H1 (cell line): ENCODE data around the gene NTRK2. TPM values are rescaled to one million over a fixed set of nuclear protein-coding genes. Genes with fewer than 3 reads are reported as not detected.

ENCODE experiments used
- CTCF ChIA-PET: fragments of 300-600 bp; sonication (Branson Sonifier 250); formaldehyde crosslinking; loops from one replicate; lab custom pipeline; 2021; ENCODE audit not compliant: partially characterized antibody; lab: Charles Lee
- POLR2A ChIA-PET: fragments of 300-600 bp; sonication (Branson Sonifier 250); formaldehyde crosslinking; loops from one replicate; lab custom pipeline; 2021; ENCODE audit warnings: inconsistent platforms; ENCODE audit not compliant: partially characterized antibody; lab: Charles Lee
- DNase-seq, 2 experiments: peaks; one replicate each; pipeline versions ENCODE4 v3.0.0 to v3.0.0-alpha.2; 2010 to 2022; ENCODE audit warnings: low spot score in 2 of 2, low read depth in 1 of 2, mixed read lengths in 1 of 2
- FAIRE-seq: peaks from 2 replicates; lab custom pipeline; 2011; peaks lifted over from hg19 to GRCh38; lab: Jason Lieb, UNC
- H2AFZ ChIP-seq: 2 replicates; pipeline ENCODE4 v1.8.1; 2012; ENCODE audit warnings: low read length, inconsistent platforms
- H2AK5ac ChIP-seq: 2 replicates; pipeline ENCODE4 v1.6.1; 2013; ENCODE audit warnings: low read depth, low read length
- H2BK120ac ChIP-seq: replicated peaks from 2 replicates; pipeline ENCODE3; 2013; ENCODE audit warnings: low read depth, low read length, inconsistent platforms
- H2BK12ac ChIP-seq: 2 replicates; pipeline ENCODE4 v1.6.1; 2013; ENCODE audit warnings: low read depth, low read length
- H2BK15ac ChIP-seq: 2 replicates; pipeline ENCODE4 v1.6.1; 2013; ENCODE audit warnings: low read length
- H2BK20ac ChIP-seq: 2 replicates; pipeline ENCODE4 v1.6.1; 2013; ENCODE audit warnings: low read length
- H2BK5ac ChIP-seq: 2 replicates; pipeline ENCODE4 v1.6.1; 2013; ENCODE audit warnings: low read depth, low read length
- H3K14ac ChIP-seq: 2 replicates; pipeline ENCODE4 v1.6.1; 2013; ENCODE audit warnings: inconsistent platforms; ENCODE audit not compliant: insufficient read length
- H3K18ac ChIP-seq: 2 replicates; pipeline ENCODE4 v1.6.1; 2013; ENCODE audit warnings: low read length; ENCODE audit errors: extremely low read depth
- H3K23ac ChIP-seq: 2 replicates; pipeline ENCODE4 v1.6.1; 2013; ENCODE audit warnings: inconsistent platforms; ENCODE audit not compliant: insufficient read length
- H3K23me2 ChIP-seq: 2 replicates; pipeline ENCODE4 v1.6.1; 2013; ENCODE audit warnings: low read depth, low read length
- H3K27ac ChIP-seq: 2 replicates; pipeline ENCODE4 v1.6.1; 2011; ENCODE audit warnings: low read depth, low read length, inconsistent platforms
- H3K27me3 ChIP-seq, 4 experiments: replicated peaks in 1 of 4; 1 replicate in 1 of 4; 2 replicates in 3 of 4; pipeline versions ENCODE4 v1.6.1 to v1.8.1; 2011 to 2013; ENCODE audit warnings: low read length in 3 of 4, mild to moderate bottlenecking in 3 of 4, inconsistent platforms in 2 of 4, mixed read lengths in 2 of 4, moderate library complexity in 1 of 4; ENCODE audit not compliant: control insufficient read depth in 3 of 4, insufficient read depth in 3 of 4; ENCODE audit errors: extremely low read depth in 1 of 4
- H3K36me3 ChIP-seq, 4 experiments: 2 replicates each; pipeline versions ENCODE4 v1.6.1 to v1.8.1; 2011 to 2013; ENCODE audit warnings: mild to moderate bottlenecking in 4 of 4, low read length in 3 of 4, moderate library complexity in 2 of 4, control low read depth in 1 of 4, inconsistent platforms in 1 of 4; ENCODE audit not compliant: insufficient read depth in 4 of 4, control insufficient read depth in 2 of 4
- H3K4ac ChIP-seq: replicated peaks from 2 replicates; pipeline ENCODE3; 2013; ENCODE audit warnings: low read length, low read depth, mixed read lengths, inconsistent platforms; ENCODE audit not compliant: insufficient read length
- H3K4me1 ChIP-seq, 4 experiments: replicated peaks in 1 of 4; 1 replicate in 1 of 4; 2 replicates in 3 of 4; pipeline versions ENCODE4 v1.6.1 to v1.8.1; 2011 to 2013; ENCODE audit warnings: low read length in 3 of 4, inconsistent platforms in 2 of 4, mixed read lengths in 1 of 4; ENCODE audit not compliant: insufficient read depth in 4 of 4, control insufficient read depth in 3 of 4
- H3K4me2 ChIP-seq, 2 experiments: 2 replicates each; pipeline versions ENCODE4 v1.6.1 to v1.8.1; 2011 to 2013; ENCODE audit warnings: low read depth in 2 of 2, low read length in 2 of 2, control low read depth in 1 of 2, inconsistent platforms in 1 of 2, mild to moderate bottlenecking in 1 of 2; ENCODE audit not compliant: insufficient read depth in 1 of 2
- H3K4me3 ChIP-seq, 4 experiments: fragments of 200-600, 300-600 bp in 1 of 4; sonication (generic), shearing (Covaris generic), sonication (Bioruptor Twin) in 1 of 4; 2 replicates each; pipeline versions ENCODE4 v1.5.1 to v1.8.1; 2011 to 2016; ENCODE audit warnings: low read length in 4 of 4, low read depth in 3 of 4, control low read depth in 2 of 4, inconsistent platforms in 2 of 4, mild to moderate bottlenecking in 2 of 4, mixed read lengths in 1 of 4, moderate library complexity in 1 of 4; ENCODE audit not compliant: insufficient read depth in 2 of 4; ENCODE audit errors: extremely low read depth in 1 of 4
- H3K56ac ChIP-seq: replicated peaks from 2 replicates; pipeline ENCODE3; 2013; ENCODE audit warnings: low read depth, mild to moderate bottlenecking, mixed read lengths, low read length, inconsistent platforms; ENCODE audit not compliant: insufficient read length
- H3K79me1 ChIP-seq: 2 replicates; pipeline ENCODE4 v1.6.1; 2013; ENCODE audit warnings: low read depth, low read length, control low read depth
- H3K79me2 ChIP-seq, 2 experiments: 2 replicates each; pipeline versions ENCODE4 v1.6.1 to v1.8.1; 2012 to 2013; ENCODE audit warnings: low read length in 2 of 2, mild to moderate bottlenecking in 2 of 2, inconsistent platforms in 1 of 2; ENCODE audit not compliant: insufficient read depth in 2 of 2, control insufficient read depth in 1 of 2
- H3K9ac ChIP-seq, 4 experiments: replicated peaks in 1 of 4; 1 replicate in 1 of 4; 2 replicates in 3 of 4; pipeline versions ENCODE4 v1.6.1 to v1.8.1; 2011 to 2013; ENCODE audit warnings: low read depth in 3 of 4, low read length in 3 of 4, control low read depth in 2 of 4, mild to moderate bottlenecking in 2 of 4, moderate library complexity in 2 of 4, inconsistent platforms in 1 of 4; ENCODE audit errors: extremely low read depth in 1 of 4
- H3K9me3 ChIP-seq, 2 experiments: 2 replicates each; pipeline versions ENCODE4 v1.6.1 to v1.8.1; 2012 to 2013; ENCODE audit warnings: mild to moderate bottlenecking in 2 of 2, moderate library complexity in 2 of 2, control low read depth in 1 of 2, inconsistent platforms in 1 of 2, low read depth in 1 of 2, low read length in 1 of 2, mixed read lengths in 1 of 2; ENCODE audit not compliant: insufficient read depth in 2 of 2
- H4K20me1 ChIP-seq, 2 experiments: replicated peaks in 1 of 2; 2 replicates each; pipeline versions ENCODE3 to v1.8.1; 2011 to 2013; ENCODE audit warnings: inconsistent platforms in 2 of 2, low read length in 2 of 2, mild to moderate bottlenecking in 1 of 2; ENCODE audit not compliant: insufficient read depth in 2 of 2, control insufficient read depth in 1 of 2
- H4K5ac ChIP-seq: 2 replicates; pipeline ENCODE4 v1.6.1; 2013; ENCODE audit warnings: low read length, low read depth, mixed read lengths, inconsistent platforms; ENCODE audit not compliant: insufficient read length
- H4K8ac ChIP-seq: 2 replicates; pipeline ENCODE4 v1.8.0; 2013; ENCODE audit warnings: mild to moderate bottlenecking, moderate library complexity, low read length, inconsistent platforms; ENCODE audit not compliant: insufficient read depth; ENCODE audit errors: extremely low read depth
- H4K91ac ChIP-seq: replicated peaks from 2 replicates; pipeline ENCODE3; 2013; ENCODE audit warnings: low read length, mixed read lengths, inconsistent platforms; ENCODE audit not compliant: insufficient read length
- ATF2 ChIP-seq: IDR thresholded peaks from 2 replicates; pipeline ENCODE4 v1.6.1; 2012; ENCODE audit warnings: low read length, inconsistent platforms
- CTCF ChIP-seq, 3 experiments: IDR thresholded peaks; 1 replicate in 2 of 3; 2 replicates in 1 of 3; pipeline versions ENCODE4 v1.5.1 to v1.6.1; 2011; ENCODE audit warnings: low read length in 3 of 3, mild to moderate bottlenecking in 3 of 3, inconsistent platforms in 2 of 3, low read depth in 1 of 3, moderate library complexity in 1 of 3; ENCODE audit not compliant: insufficient read depth in 1 of 3; ENCODE audit errors: control extremely low read depth in 1 of 3
- PHF8 ChIP-seq: fragments of 200-600 bp; sonication (generic); conservative IDR thresholded peaks from 2 replicates; pipeline ENCODE4 v1.7.1; 2012; ENCODE audit warnings: low read depth, mild to moderate bottlenecking, inconsistent platforms, low read length, moderate library complexity
- RAD21 ChIP-seq, 2 experiments: IDR thresholded peaks in 1 of 2; conservative IDR thresholded peaks in 1 of 2; 2 replicates each; pipeline ENCODE4 v1.6.1; 2011; ENCODE audit warnings: low read depth in 2 of 2, low read length in 2 of 2, improper control_type of control experiment in 1 of 2, inconsistent platforms in 1 of 2, mild to moderate bottlenecking in 1 of 2, moderate library complexity in 1 of 2
- TEAD4 ChIP-seq: IDR thresholded peaks from 2 replicates; pipeline ENCODE4 v1.6.1; 2012; ENCODE audit warnings: low read depth, low read length, inconsistent platforms, mixed read lengths
- WGBS, 2 experiments: shearing (Covaris generic) in 1 of 2; methylation state at CpG; one replicate each; pipeline versions ENCODE4 v1.1.6 to v1.1.7; 2013 to 2015; ENCODE audit warnings: low lambda C conversion rate in 2 of 2, mixed read lengths in 2 of 2, inconsistent platforms in 1 of 2, low coverage in 1 of 2, missing lambda C conversion rate in 1 of 2; ENCODE audit not compliant: insufficient replicate concordance in 2 of 2, insufficient coverage in 1 of 2, insufficient read length in 1 of 2; ENCODE audit errors: extremely low coverage in 1 of 2, missing lambda C conversion rate in 1 of 2; 5-methylcytosine and 5-hydroxymethylcytosine counted together
- polyA plus RNA-seq, 7 experiments: library from polyadenylated mRNA; depleted of rRNA in 3 of 7; stranded (reverse) in 5 of 7; unstranded in 2 of 7; fragments of >200 nt in 5 of 7; fragments of 200-250 nt in 2 of 7; gene quantifications; 1 replicate in 5 of 7; 2 replicates in 1 of 7; 4 replicates in 1 of 7; pipeline versions ENCODE4 v1.2.1 to v1.2.3, GENCODE V29; 2011 to 2013; ENCODE audit warnings: missing spikeins in 2 of 7, mixed read lengths in 2 of 7
- total RNA-seq: library from RNA; stranded (reverse); fragmentation: NEBNext Ultra II Directional; extraction: Animal tissue kit (Norgen Biotek cat#: 25700); gene quantifications from 2 replicates; pipeline ENCODE4 v1.2.1, GENCODE V29; 2021

The NTRK2 gene
- total and polyA plus RNA-seq, 2 of the 8 experiments (the other 6 are each of a cell fraction or from before 2014, with no cell fraction given), result 0.03 to 0.04 TPM

GRCh38 chr9:84932915-84933527, 263.5 kb downstream of the NTRK2 start:
- Histone ChIP-seq H2BK5ac (no peak overlapping the region), H4K8ac (no peak overlapping the region), H3K79me1 (no peaks in the 10 kb centered on the region), H3K23ac (no peak overlapping the region), H3K4me1 (peaks cover 0 to 5% (median 3%) of the 10 kb centered on the region in 4 experiments; a peak in 3 of 7 replicates), H3K36me3 (no peaks in the 10 kb centered on the region), H4K5ac (no peak overlapping the region), H4K20me1 (no peaks in the 10 kb centered on the region), H3K14ac (no peak overlapping the region), H2BK12ac (0 out of 2 replicates have a peak overlapping the region, but pooled peaks have one; percentile 10), H2BK20ac (0 out of 2 replicates have a peak overlapping the region, but pooled peaks have one; percentile 4), H3K9ac (no peak overlapping the region), H2AFZ (peak overlapping the region; percentile 60), H3K4ac (no peak overlapping the region), H4K91ac (no peak overlapping the region), H3K27me3 (no peaks in the 10 kb centered on the region), H2BK15ac (no peak overlapping the region), H2BK120ac (no peak overlapping the region), H3K4me3 (no peak overlapping the region), H2AK5ac (no peak overlapping the region), H3K4me2 (no peak overlapping the region), H3K9me3 (no peaks in the 10 kb centered on the region), H3K27ac (no peak overlapping the region), H3K23me2 (no peaks in the 10 kb centered on the region), H3K18ac (0 out of 2 replicates have a peak overlapping the region, but pooled peaks have one; percentile 11), H3K79me2 (no peaks in the 10 kb centered on the region), H3K56ac (no peak overlapping the region)
- POLR2A ChIA-PET, result no interaction called here
- WGBS, 2 experiments, result 88% methylated on average over 6 of the region's 6 CpGs; no CpG with 5 or more reads in 1 of the 2 experiments
- peak; percentile 75 for FAIRE-seq
- TF ChIP-seq ATF2 (peak; percentile 76), PHF8 (no peak), RAD21 (IDR thresholded peaks at IDR 0.05 in 1 of 2, conservative IDR thresholded peaks at IDR 0.05 in 1 of 2; ENCODE audit: low read depth in 2 of 2, low read length in 2 of 2) (peak; percentile 36 to 39), CTCF (IDR thresholded peaks at IDR 0.05; ENCODE audit: control extremely low read depth in 1 of 3, insufficient read depth in 1 of 3, low read depth in 1 of 3, low read length in 3 of 3) (peak in 2 of 3 experiments; percentile 31 to 62; a peak in 2 of 4 replicates), TEAD4 (peak; percentile 98)
- CTCF ChIA-PET, result interaction anchor here (0.6 to 5.3 kb wide), 30 partner anchors 11 to 1285 kb away, joined by 3 to 38 read pairs (median 4); no protein-coding TSS in a partner anchor
- DNase-seq, result no peak
